ENCODE measurements around the gene NPTN.

DNA sequence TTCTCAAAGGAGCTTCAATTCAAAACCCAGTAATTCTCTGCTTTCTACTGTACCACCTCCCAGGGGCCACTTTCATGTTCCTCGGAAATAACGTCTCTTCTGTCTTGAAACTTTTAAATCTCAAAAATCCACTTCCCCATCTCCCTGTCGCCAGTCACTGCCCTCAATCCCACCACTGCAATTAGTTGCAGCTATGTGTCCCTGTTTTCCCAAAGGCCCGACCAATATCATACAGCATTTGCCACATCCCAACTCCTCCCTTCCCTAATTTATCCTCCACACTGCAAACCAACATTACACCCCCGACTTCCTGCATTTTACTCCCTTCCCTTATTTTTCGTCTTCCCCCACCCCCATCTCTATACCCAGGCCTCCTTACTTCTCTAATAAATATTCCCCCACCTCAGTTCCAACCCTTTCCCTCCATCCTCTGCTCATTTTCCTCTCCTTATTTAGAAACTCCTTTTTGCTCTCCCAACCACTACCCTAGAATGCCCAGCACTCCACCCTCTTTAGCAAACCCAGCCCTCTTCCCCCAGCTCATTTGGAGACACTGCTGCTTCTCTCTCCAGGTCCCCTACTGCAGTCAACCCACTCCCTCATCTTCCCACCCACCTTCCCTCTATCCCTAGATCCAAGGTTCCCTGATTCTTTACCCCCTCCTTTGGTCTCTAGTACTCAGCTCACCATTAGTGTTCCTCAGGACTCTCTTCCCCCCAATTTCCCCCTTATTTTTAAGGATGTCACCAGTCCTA, 1.1 kb downstream of the NPTN start:
- no peak for TF ChIP-seq GATA3 (IDR thresholded peaks at IDR 0.05; ENCODE audit: low read depth, low read length)
- TF ChIP-seq GATA2 (IDR thresholded peaks at IDR 0.05; ENCODE audit: low read depth, low read length) = no peak
